Panc1 (cell line): ENCODE measurements around the gene NFATC1.

Source experiments
- CTCF ChIP-seq: fragments of 450-650 bp; IDR thresholded peaks from 2 replicates; pipeline ENCODE4 v1.5.1; 2017; ENCODE audit warnings: mild to moderate bottlenecking
- POLR2AphosphoS5 ChIP-seq: IDR thresholded peaks from 2 replicates; pipeline ENCODE4 v1.6.1; 2012; ENCODE audit warnings: mild to moderate bottlenecking, low read depth, low read length, moderate library complexity
- SIN3A ChIP-seq: IDR thresholded peaks from 2 replicates; pipeline ENCODE4 v1.6.1; 2012; ENCODE audit warnings: low read depth, mild to moderate bottlenecking, low read length, moderate library complexity, borderline replicate concordance; ENCODE audit not compliant: insufficient read depth
- TF ChIP-seq, protein P1 (sequence below), 2 experiments: IDR thresholded peaks; 2 replicates each; pipeline ENCODE4 v1.6.1; 2011 to 2012; ENCODE audit warnings: low read depth in 2 of 2, control low read depth in 1 of 2, low read length in 1 of 2, mild to moderate bottlenecking in 1 of 2, moderate library complexity in 1 of 2; ENCODE audit not compliant: insufficient read depth in 1 of 2

GRCh38 chr18:79526468-79527460 lies 131.0 kb downstream of the NFATC1 start:
- TF ChIP-seq POLR2AphosphoS5 (no peak), CTCF (no peak), SIN3A (no peak)
- TF ChIP-seq, protein P1, sequence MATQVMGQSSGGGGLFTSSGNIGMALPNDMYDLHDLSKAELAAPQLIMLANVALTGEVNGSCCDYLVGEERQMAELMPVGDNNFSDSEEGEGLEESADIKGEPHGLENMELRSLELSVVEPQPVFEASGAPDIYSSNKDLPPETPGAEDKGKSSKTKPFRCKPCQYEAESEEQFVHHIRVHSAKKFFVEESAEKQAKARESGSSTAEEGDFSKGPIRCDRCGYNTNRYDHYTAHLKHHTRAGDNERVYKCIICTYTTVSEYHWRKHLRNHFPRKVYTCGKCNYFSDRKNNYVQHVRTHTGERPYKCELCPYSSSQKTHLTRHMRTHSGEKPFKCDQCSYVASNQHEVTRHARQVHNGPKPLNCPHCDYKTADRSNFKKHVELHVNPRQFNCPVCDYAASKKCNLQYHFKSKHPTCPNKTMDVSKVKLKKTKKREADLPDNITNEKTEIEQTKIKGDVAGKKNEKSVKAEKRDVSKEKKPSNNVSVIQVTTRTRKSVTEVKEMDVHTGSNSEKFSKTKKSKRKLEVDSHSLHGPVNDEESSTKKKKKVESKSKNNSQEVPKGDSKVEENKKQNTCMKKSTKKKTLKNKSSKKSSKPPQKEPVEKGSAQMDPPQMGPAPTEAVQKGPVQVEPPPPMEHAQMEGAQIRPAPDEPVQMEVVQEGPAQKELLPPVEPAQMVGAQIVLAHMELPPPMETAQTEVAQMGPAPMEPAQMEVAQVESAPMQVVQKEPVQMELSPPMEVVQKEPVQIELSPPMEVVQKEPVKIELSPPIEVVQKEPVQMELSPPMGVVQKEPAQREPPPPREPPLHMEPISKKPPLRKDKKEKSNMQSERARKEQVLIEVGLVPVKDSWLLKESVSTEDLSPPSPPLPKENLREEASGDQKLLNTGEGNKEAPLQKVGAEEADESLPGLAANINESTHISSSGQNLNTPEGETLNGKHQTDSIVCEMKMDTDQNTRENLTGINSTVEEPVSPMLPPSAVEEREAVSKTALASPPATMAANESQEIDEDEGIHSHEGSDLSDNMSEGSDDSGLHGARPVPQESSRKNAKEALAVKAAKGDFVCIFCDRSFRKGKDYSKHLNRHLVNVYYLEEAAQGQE (IDR thresholded peaks at IDR 0.05; ENCODE audit: insufficient read depth in 1 of 2, low read depth in 2 of 2, low read length in 1 of 2): no peak
